ENCODE results near the gene RRP7A.
"Not testable (repeated sequence)": the region's sequence is repeated elsewhere in the genome, so short reads cannot be mapped to it uniquely, and the experiment has no call there.

The RRP7A gene

DNA sequence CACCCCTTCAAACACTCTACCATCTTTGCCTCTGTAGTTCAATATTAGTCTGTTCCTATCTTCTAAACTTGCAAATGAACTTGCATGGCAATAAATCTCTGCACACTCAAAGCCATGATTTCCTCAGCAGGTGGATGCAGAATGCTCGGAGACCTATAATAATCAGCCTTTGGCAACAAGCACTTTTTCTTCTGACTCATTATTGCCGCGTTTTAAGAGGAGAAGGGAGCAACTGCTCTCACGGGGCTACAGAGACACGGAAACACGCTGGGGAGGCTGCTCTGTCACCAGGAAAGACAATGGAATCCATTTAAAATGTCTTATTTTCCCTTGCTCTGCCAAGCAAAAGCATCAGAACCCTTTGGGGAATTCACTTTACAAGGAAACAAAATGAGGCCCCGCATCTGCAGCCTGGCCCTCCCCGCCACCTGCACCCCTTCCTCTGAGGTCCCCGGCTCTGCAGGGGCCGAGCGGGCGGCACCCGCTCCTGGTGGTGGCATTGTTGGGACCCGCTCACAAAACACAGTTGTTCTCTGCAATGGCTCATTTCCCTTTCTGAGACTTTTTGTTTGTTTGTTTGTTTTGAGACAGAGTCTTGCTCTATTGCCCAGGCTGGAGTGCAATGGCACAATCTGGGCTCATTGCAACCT, 15.6 kb upstream of the RRP7A start:
- not testable (repeated sequence) for DNase-seq

DNA sequence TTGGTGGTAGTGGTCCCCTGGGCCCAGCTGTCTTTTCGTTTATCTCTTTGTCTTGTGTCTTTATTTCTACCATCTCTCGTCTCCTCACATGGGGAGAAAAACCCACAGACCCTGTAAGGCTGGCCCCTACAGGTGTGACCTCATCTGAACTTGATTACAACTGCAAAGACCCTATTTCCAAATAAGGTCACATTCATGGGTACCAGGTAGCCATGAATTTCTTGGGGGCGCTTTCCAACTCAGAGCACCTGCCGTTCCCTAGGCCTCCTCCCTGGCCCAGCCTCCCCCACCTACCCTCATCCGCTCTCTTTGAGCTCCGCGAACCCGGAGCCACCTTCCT, 14.0 kb upstream of the RRP7A start:
- no peak for DNase-seq

DNA sequence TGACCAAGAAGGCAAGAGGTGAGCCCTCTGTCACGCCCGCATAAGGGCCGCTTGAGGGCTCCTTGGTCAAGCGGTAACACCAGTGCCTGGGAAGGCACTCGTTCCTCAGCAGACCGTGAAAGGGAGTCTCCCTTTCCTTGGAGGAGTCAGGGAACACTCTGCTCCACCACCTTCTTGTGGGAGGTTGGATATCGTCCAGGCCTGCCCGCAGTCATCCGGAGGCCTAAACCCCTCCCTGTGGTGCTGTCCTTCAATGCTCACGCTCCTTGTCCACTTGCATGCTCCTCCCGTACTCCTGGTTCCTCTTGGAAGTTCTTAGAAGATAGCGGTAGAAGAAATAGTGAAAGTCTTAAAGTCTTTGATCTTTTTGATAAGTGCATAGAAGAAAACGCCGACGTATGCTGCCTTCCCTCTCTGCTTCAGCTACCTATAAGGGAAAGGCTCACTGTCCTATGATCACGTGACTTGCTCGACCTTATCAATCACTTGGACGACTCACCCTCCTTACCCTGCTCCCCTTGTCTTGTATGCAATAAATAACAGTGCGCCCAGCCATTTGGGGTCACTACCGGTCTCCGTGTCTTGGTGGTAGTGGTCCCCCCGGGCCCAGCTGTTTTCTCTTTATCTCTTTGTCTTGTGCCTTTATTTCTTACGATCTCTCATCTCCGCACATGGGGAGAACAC, 11.9 kb upstream of the RRP7A start:
- DNase-seq, result not testable (repeated sequence)

DNA sequence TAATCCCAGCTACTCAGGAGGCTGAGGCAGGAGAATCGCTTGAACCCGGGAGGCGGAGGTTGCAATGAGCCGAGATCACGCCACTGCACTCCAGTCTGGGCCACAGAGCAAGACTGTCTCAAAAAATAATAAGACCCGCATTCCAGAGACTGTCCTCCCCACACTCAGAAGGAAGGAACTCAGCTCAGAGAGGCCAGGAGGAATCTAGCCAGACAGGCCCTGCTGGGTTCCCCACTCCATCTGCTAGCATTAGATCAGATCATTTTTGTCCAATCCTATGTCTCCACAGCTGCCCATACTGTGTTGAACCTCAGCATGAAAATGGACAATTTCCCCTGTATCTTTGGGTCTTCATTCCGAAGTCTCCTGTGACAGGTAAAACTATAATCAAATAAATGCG, 9.8 kb upstream of the RRP7A start:
- DNase-seq, result not testable (repeated sequence)

DNA sequence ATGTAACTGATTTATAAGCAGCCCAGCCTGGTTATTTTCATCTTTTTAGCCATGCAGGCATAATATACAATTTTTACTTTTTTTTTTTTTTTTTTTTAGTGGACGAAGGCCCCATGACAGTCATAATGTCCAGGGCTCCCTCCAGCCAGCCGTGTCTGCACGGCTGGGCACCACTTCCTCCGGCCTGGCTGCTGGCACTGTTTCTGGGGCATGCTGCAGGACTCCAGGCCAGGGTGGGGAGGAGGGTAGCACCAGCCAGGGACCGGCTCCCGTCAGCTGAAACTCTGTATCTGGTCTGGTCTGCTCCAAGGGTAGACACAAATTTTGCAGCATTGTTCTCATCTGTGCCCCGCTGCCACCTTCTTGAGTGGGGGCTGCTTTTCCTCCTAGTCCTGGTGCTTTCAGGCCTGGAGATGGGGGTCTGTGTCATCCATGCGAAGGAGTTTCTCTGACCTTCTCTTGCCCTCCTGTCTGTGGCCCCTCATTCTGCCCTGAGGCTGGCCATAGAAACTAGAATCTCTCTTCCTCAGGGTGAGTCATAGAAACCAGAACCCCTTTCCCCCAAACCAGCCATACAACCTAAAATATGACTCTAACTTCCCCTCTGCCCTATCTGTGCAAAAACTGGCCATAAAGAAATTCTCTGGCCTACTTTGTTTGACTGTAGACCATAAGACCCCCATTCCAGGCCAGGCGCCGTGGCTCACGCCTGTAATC, 9.2 kb upstream of the RRP7A start:
- no peak for DNase-seq

DNA sequence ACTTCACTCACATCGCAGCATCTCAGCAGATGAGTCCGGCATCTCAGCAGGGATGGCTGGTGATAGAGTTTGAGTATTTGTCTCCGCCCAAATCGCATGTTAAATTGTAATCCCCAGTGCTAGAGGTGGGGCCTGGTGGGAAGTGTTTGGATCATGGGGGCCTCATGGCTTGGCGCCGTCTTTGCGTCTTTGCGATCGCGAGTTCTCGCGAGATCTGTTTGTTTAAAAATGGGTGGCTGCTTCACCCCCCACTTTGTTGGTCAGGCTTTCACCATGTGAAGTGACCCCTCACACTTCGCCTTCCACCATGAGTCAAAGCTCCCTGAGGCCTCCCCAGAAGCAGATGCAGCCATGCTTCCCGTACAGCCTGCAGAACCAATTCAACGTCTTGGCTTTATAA, 3.0 kb upstream of the RRP7A start:
- DNase-seq, result no peak

DNA sequence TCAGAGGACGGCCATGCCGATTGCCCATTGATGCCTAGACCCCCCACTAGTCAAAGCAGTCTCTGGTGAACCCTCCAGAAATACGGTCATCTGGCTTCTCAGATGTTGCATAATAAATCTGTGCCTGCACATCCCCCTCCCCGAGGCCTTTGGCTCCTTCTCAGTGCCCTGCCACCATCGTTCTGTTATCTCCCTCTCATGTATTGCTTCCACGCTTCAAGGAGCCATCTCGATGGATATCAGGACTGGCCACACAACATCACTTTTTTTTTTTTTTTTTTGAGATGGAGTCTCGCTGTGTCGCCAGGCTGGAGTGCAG, 1.6 kb upstream of the RRP7A start:
- DNase-seq, result no peak

DNA sequence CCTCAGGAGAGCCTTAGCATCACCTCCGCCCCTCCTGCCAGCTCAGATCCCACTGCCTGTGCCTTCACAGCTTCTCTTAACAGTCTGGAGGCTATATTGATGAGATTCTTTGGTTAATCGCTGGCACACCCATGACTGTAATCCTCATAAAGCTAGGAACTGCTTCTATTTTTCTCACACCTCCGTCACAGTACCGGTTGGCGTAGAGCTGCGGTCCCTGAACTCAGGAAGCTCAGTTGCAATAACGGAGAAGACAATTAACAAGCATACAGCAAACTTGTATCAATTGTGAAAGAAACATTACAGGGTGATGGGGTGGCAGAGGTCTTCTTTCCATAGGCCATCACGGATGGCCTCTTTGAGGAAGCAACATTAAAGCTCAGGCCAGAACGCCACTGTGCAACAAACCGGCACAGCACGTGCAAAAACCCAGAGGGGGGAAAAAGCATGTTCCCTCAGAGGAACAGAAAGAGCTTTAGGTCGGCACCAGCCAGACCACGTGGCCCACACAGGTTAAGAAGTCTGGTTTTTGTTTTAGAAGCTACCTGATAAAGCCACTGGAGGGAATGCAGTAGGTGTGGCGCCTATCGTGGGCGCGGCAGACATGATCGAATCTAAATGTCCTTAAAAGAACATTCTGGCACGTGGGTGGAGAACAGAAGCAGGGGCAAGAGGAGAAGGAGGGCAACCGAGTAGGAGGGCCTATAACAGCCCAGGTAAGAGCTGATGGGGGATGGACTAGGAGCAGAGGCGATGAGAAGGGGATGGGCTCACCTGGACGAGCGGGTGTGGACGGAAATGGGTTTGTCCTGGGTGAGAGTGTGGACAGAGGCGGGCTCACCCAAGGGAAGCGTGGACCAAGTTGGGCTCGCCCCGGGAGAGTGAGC, 715 bp downstream of the RRP7A start:
- DNase-seq, result not testable (repeated sequence)

DNA sequence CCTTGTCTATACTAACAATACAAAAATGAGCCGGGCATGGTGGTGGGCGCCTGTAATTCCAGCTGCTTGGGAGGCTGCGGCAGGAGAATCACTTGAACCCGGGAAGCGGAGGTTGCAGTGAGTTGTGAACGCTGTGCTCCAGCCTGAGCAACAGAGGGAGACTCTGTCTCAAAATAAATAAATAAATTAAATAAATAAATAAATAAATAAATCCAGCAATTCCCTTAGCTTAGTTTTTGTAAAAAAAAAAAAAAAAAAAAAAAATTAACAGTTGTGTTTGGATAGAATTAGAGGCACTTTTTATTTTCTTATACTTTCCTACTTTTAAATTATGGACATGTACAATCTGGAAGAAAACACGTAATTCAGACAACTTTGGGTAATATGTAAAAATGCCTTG, 2.5 kb downstream of the RRP7A start:
- DNase-seq, result not testable (repeated sequence)

DNA sequence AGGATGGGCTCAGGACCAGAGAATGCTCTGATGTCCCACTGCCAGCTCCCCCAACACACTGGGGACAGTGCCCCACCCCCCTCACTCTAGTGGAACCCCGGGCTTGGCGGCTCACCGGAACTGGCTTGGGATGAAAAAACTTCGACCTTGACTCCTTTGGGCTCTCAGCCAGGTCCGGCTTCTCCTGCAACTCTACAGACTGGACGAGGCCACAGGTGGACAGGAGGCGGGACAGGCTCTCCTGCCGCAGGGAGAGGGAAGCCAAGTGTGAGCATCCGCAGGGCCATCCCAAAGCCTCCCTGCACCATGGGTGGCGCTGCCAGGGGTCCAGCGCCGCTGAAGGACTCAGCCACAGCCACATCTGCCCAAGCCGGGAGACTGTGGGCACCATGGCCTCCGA, 3.7 kb downstream of the RRP7A start:
- DNase-seq, result no peak

DNA sequence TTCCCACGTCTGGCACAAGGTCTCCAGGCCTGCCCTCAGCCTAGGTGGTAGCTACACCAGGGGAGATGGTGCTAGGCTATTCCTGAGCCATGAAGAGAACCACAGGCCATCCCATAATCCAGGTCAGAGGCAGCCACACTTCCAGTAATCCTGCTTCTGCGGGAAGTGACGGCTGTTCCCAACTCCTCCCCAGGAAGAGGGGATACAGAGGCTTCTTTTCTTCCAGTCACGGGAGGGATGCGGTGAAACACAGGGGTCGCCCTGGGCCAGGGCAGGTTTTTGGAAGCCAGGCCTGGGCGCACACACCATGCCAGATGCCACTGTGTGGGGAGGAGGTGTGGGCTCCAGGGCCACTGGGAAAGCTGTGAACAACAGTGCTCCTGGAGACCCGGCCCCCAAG, 4.3 kb downstream of the RRP7A start:
- not testable (repeated sequence) for DNase-seq

DNA sequence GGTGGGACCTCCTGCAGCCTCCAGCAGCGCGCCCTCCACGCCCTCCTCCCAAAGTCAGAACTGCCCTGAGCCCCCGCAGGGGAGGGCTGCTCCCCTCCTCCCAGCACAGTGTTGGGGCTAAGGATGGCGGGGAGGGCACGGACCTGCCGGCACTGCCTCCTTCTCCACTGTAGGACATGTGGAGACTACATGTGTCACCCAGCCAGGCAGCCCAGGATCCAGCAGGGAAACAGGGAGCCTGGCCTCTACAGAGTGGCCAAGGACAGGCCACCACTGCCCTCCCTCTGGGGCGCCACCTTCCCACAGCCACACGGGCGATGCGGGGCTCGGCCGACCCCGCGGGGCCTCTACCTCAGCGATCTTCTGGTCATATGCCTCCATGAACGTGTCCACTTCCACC, 5.3 kb downstream of the RRP7A start:
- not testable (repeated sequence) for DNase-seq

DNA sequence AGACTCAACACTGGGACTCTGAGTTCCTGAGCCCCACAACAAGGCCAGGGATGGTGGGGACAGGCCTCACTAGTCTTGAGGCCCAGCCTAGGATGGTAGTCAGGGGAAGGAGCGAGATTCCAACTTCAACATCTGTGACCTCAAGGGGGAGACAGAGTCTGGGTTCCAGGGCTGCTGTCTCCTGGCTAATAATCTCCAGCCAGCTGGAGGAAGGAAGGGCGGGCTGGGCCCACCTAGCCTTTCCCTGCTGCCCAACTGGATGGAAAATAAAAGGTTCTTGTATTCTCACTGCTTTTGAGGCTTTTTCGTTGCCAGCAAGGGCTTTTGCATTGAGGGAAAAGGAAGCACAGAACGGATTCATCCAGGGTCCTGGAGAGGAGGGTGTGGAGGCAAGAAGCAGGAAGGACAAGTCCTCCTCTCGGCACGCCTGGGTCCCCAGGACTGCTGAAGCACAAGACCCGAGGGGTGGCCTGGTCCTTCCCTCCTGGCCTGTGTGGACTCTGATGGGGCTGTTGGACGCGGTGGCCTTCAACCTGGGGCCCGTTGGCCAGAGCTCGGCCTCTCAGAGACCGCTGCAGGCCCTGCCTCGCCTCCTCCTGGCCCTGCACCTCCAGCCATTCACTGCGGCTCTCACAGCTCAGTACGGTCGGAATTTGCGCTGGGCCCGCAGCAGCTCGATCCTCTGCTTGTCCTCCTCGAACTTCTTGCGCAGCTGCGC, 7.2 kb downstream of the RRP7A start:
- DNase-seq, result not testable (repeated sequence)

DNA sequence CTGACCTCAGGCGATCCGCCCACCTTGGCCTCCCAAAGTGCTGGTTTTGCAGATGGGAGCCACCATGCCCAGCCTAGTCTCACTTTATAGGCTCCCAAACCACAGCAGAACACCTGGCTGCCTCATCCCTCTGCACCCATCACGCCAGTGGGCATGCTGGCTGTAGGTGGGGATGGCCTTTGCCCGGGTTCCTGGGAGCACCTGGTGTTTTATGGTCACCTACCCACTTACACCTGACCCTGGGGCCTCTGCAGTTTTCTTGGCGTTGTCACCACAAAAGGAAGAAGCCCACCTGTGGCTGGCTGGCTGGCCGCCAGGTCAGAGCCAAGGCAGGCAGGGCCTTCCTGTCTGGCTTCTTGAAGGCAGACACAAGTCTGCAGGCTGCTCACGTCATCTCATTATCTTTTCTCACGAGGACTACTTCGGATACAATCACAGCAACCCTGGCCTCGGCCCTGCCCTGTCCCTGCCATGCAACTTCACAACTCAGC, 8.2 kb downstream of the RRP7A start:
- DNase-seq, result no peak

DNA sequence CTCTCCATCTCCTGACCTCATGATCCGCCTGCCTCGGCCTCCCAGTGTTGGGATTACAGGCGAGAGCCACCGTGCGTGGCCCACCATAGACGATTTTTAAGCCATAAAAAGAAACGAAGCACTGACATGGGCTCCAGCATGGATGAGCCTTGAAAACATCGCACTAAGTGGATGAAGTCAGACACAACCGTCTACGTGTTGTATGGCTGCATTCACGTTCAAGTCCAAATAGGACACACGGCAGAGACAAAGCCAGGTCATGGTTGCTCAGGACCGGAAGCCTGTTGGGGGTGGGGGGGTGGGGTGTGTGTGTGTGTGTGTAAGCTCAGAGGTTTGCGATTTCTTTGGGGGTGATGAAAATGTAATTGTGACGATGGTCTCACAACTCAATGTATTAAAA, 10.0 kb downstream of the RRP7A start:
- no peak for DNase-seq

DNA sequence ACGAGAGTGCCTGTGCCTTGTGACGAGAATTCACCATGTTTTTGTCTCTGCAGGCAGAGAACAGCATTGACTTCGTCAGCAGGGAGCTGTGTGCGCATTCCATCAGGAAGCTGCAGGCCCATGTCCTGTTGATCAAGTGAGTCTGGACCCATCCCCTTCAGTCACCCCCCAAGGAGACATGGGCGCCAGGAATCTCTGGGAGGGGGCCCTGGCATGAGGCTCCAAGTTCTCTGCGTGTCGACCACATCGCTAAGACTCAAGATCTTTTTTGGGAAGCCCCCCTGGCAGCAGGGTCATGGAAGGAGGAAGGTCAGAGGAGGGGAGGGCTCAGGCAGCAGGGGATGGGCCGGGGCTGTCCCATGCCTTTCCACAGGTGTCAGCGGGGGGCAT, 10.6 kb downstream of the RRP7A start:
- not testable (repeated sequence) for DNase-seq

DNA sequence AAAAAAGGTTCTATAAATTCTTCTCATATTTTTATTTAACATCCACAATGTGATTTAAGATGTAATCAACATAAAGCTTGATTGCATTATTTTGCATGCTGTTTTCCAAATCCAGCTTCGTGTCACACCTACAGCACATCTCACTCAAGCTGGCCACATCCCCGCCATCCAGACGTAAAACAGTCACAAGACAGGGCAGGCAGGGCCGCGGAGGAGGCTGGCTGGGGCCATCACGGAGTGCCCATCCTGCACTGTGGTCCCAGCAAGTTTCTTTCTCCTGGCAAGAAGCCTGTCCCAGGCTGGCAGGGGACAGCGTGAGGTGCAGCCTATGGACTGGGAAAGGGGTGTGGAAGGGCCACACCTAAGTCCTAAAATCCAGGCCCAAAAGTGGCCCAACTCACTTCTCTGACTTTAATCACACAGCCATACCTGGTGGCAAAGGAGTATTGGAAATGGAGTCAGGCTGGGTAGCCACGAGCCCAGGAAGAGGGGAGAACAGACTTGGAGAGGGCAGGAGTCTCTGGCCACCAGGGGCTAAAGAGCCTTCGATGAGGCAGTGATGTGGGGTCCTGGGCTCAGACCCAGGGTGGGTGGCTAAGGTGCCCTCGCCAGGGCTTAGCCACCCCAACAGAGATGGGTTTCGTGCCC, 11.1 kb downstream of the RRP7A start:
- DNase-seq, result not testable (repeated sequence)

DNA sequence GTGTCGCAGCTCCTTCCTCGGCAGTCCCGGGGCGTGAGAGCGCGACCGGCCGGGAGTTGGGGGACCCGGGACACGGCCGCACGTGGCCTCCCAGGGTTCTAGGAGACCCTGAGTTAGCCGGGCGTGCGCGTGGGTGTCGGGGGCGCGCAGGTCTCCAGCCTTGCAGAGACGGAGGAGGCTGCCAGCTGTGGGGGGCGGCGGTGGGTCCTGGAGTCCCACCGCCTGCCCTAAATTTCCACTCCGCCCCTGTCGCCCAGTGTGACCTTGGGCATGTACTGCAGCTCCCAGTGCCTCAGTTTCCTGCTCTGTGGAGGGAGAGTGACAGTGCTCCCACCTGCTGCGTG, 18.8 kb downstream of the RRP7A start:
- no peak for DNase-seq

DNA sequence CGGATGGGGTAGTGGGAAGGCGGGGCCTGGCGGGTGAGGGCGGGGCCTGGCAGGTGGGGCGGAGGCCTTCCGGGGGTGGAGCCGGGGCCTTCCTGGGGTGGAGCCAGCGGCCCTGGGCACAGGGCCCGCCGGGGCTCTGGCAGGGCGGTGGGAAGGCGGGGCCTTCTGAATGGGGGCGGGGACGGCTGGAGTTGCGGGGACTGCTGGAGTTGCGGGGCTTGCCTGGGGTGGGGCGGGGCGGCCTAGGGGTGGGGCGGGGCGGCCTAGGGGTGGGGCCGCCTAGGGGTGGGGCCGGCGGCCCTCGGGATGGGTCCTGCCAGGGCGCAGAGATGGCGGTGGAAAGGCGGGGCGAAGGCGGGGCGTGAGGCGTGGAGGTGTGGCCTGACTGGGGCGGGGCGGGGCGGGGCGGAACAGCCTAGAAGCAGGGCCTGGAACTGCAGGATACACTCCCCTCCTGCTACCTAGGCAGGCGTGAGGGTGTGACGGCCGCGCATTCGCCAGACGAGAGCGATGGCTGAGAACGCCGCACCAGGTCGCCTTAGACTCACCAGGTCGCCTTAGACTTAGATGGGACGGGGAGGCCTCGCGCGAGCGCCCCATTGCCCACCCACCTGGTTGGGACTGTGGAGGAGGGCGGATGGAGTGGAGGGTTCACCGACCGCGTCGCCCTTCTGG, 19.3 kb downstream of the RRP7A start:
- peak; percentile 83 for DNase-seq

DNA sequence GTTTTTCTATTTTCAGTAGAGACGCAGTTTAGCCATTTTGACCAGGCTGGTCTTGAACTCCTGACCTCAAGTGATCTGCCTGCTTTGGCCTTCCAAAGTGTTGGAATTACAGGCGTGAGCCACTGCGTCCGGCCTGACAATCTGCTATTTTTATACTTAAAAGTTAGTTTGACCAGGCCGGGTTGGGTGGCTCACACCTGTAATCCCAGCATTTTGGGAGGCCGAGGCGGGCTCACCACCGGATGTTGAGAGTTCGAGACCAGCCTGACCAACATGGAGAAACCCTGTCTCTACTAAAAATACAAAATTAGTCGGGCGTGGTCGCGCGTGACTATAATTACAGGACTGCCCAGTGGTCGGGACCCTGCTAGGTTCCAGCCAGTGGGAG, 19.8 kb downstream of the RRP7A start:
- not testable (repeated sequence) for DNase-seq

DNA sequence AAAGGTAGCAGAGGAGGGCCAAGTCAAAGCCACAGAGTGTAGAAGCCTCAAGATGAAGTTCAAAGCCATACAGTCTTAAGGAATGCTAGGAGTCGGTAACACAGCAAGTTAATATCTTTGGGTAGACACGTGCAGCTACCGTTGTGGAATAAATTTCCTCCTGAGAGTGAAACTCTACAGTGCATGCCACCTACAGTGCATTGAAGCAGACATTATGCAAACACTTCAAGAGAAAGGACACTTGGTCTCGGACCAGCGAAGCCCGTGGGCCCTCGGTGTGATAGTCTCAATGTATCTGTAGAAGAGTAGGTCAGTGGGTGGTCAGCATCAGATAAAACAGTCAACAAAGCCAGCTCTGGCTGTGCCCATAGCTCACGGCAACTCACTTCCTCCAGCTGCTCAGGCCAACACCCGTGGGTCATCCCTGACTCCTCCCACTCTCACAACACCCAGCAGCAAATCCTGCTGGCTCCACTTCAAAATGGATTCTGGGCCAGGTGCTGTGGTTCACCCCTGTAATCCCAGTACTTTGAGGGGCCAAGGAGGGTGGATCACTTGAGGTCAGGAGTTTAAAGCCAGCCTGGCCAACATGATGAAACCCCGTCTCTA, 24.0 kb downstream of the RRP7A start:
- not testable (repeated sequence) for DNase-seq
